HepG2 (cell line): ENCODE measurements around the gene TMEM240. TPM values are rescaled to one million over a fixed set of nuclear protein-coding genes. Genes with fewer than 3 reads are reported as not detected.
A peak's percentile ranks its signal among the peaks of the same experiment; 100 is the strongest.
"Not testable (repeated sequence)": the region's sequence is repeated elsewhere in the genome, so short reads cannot be mapped to it uniquely, and the experiment has no call there.

ENCODE experiments used
- ATAC-seq: fragments of 200-7000 bp; cut with Tn5 transposase; 3 replicates; pipeline ENCODE4 v1.9.1; 2020; ENCODE audit warnings: mild to moderate bottlenecking, moderate library complexity
- BruUV-seq: library from RNA; stranded (reverse); fragments of 400-500 nt; replicated peaks from 2 replicates; lab custom pipeline; 2021; lab: Mats Ljungman, UMichigan
- CTCF ChIA-PET: fragments of 300-600 bp; formaldehyde crosslinking; extraction: SDS; loops from one replicate; lab custom pipeline; 2021; ENCODE audit warnings: low total read pairs, inconsistent platforms, low intra/inter-chr PET ratio; lab: Yijun Ruan, JAX
- POLR2A ChIA-PET: fragments of 350-600 bp; sonication (Branson Sonifier 250); formaldehyde crosslinking; loops from one replicate; lab custom pipeline; 2020; ENCODE audit warnings: antibody characterized with exemption, inconsistent platforms; lab: Yijun Ruan, JAX
- DNase-seq: peaks from one replicate; pipeline ENCODE4 v3.0.0-alpha.2; 2015; ENCODE audit warnings: low spot score
- FAIRE-seq: peaks from 3 replicates; lab custom pipeline; 2011; peaks lifted over from hg19 to GRCh38; lab: Jason Lieb, UNC
- H2AFZ ChIP-seq: one replicate; pipeline ENCODE4 v1.6.1; 2011; ENCODE audit warnings: low read length, inconsistent platforms
- H3K27ac ChIP-seq: fragments of 300-600 bp; 3 replicates; pipeline ENCODE4 v1.8.0; 2011; ENCODE audit warnings: mixed run types, mild to moderate bottlenecking, mixed read lengths, low read length, inconsistent platforms; ENCODE audit not compliant: insufficient read depth; ENCODE audit errors: extremely low read length
- H3K27me3 ChIP-seq, 2 experiments: fragments of 200-600 bp in 1 of 2; 2 replicates in 1 of 2; 3 replicates in 1 of 2; pipeline versions ENCODE4 v1.6.0 to v1.8.0; 2011; ENCODE audit warnings: low read length in 2 of 2, mild to moderate bottlenecking in 2 of 2, moderate library complexity in 2 of 2, inconsistent platforms in 1 of 2; ENCODE audit not compliant: insufficient read depth in 2 of 2, control insufficient read depth in 1 of 2
- H3K36me3 ChIP-seq, 2 experiments: fragments of 200-600 bp in 1 of 2; replicated peaks in 1 of 2; 2 replicates in 1 of 2; 3 replicates in 1 of 2; pipeline versions ENCODE4 v1.5.1 to v1.8.0; 2011; ENCODE audit warnings: low read length in 2 of 2, inconsistent platforms in 1 of 2; ENCODE audit not compliant: insufficient read depth in 2 of 2, control insufficient read depth in 1 of 2
- H3K4me1 ChIP-seq: 2 replicates; pipeline ENCODE4 v1.5.1; 2012; ENCODE audit warnings: low read length, inconsistent platforms; ENCODE audit not compliant: insufficient read depth
- H3K4me2 ChIP-seq: 2 replicates; pipeline ENCODE4 v1.6.0; 2011; ENCODE audit warnings: low read depth, low read length, inconsistent platforms
- H3K4me3 ChIP-seq, 3 experiments: fragments of 200-600 bp in 1 of 3; sonication (generic), shearing (Covaris generic) in 1 of 3; replicated peaks in 1 of 3; 2 replicates each; pipeline ENCODE4 v1.5.1; 2011 to 2016; ENCODE audit warnings: low read length in 3 of 3, inconsistent platforms in 2 of 3, low read depth in 2 of 3, mild to moderate bottlenecking in 2 of 3, control low read depth in 1 of 3, mixed read lengths in 1 of 3; ENCODE audit not compliant: insufficient read depth in 1 of 3
- H3K79me2 ChIP-seq: one replicate; pipeline ENCODE4 v1.6.1; 2011; ENCODE audit warnings: low read length, inconsistent platforms; ENCODE audit not compliant: insufficient read depth
- H3K9ac ChIP-seq: 2 replicates; pipeline ENCODE4 v1.6.0; 2011; ENCODE audit warnings: mild to moderate bottlenecking, low read depth, low read length, inconsistent platforms; ENCODE audit not compliant: insufficient read depth
- H3K9me3 ChIP-seq: 2 replicates; pipeline ENCODE4 v1.5.1; 2012; ENCODE audit warnings: mild to moderate bottlenecking, low read length
- H4K20me1 ChIP-seq: 2 replicates; pipeline ENCODE4 v1.6.0; 2011; ENCODE audit warnings: inconsistent platforms, mild to moderate bottlenecking, low read length, moderate library complexity; ENCODE audit not compliant: insufficient read depth
- BHLHE40 ChIP-seq: IDR thresholded peaks from 2 replicates; pipeline ENCODE4 v1.6.1; 2011; ENCODE audit warnings: low read length, improper control_type of control experiment
- HMGXB4 ChIP-seq, 2 experiments: sonication (generic) in 1 of 2; formaldehyde crosslinking in 1 of 2; IDR thresholded peaks; 2 replicates each; pipeline versions ENCODE4 v1.4.0 to v1.6.1; 2018 to 2020; ENCODE audit warnings: missing genetic modification reagents in 2 of 2, borderline replicate concordance in 1 of 2, low read depth in 1 of 2, mild to moderate bottlenecking in 1 of 2, missing biosample characterization in 1 of 2
- HNRNPL ChIP-seq: fragments of 200-400 bp; formaldehyde crosslinking; IDR thresholded peaks from 2 replicates; pipeline ENCODE4 v1.6.1; 2017; ENCODE audit warnings: mild to moderate bottlenecking, low read depth, low read length
- KAT8 ChIP-seq: IDR thresholded peaks from 2 replicates; pipeline ENCODE4 v1.6.1; 2016; ENCODE audit warnings: missing genetic modification reagents, missing compliant biosample characterization
- MEF2D ChIP-seq: sonication (generic); formaldehyde crosslinking; IDR thresholded peaks from 2 replicates; pipeline ENCODE4 v1.5.1; 2020; ENCODE audit warnings: mild to moderate bottlenecking, missing genetic modification reagents
- MIER3 ChIP-seq: IDR thresholded peaks from 2 replicates; pipeline ENCODE4 v1.6.1; 2016; ENCODE audit warnings: missing compliant biosample characterization, borderline replicate concordance
- RAD51 ChIP-seq: fragments of 450-650 bp; IDR thresholded peaks from 2 replicates; pipeline ENCODE4 v1.6.1; 2016; ENCODE audit warnings: borderline replicate concordance
- STAG1 ChIP-seq: sonication (generic); formaldehyde crosslinking; IDR thresholded peaks from 2 replicates; pipeline ENCODE4 v1.4.0; 2020; ENCODE audit warnings: missing genetic modification reagents
- THAP11 ChIP-seq: IDR thresholded peaks from 2 replicates; pipeline ENCODE4 v1.6.1; 2016; ENCODE audit warnings: missing biosample characterization, missing genetic modification reagents
- ZFP91 ChIP-seq: sonication (generic); formaldehyde crosslinking; IDR thresholded peaks from 2 replicates; pipeline ENCODE4 v1.9.0; 2022; ENCODE audit warnings: missing genetic modification reagents, mild to moderate bottlenecking, borderline replicate concordance
- ZNF350 ChIP-seq: sonication (generic); formaldehyde crosslinking; IDR thresholded peaks from 2 replicates; pipeline ENCODE4 v1.4.0; 2020; ENCODE audit warnings: mild to moderate bottlenecking, low read depth, missing genetic modification reagents, borderline replicate concordance
- WGBS: methylation state at CpG from one replicate; pipeline ENCODE4 v1.1.6; 2017; ENCODE audit warnings: low lambda C conversion rate; 5-methylcytosine and 5-hydroxymethylcytosine counted together
- in situ Hi-C: cut with HindIII; loops from 2 replicates; pipeline ENCODE4 v1.10.0; 2017; ENCODE audit warnings: low pct_unique_long_range_greater_than_20kb; ENCODE audit not compliant: extremely low pct_ligation_motif_present
- intact Hi-C: fragments of 100-400 bp; cut with micrococcal nuclease; formaldehyde crosslinking; loops from one replicate; pipeline ENCODE4 v1.10.0; 2022; ENCODE audit not compliant: unreplicated experiment
- polyA plus RNA-seq, 8 experiments: library from polyadenylated mRNA; depleted of rRNA in 3 of 8; stranded (reverse) in 7 of 8; unstranded in 1 of 8; fragments of >200 nt; fragmentation: Illumina TruSeq in 4 of 8; extraction: Trizol in 4 of 8; gene quantifications; 2 replicates each; pipeline versions ENCODE4 v1.2.1 to v1.2.3, GENCODE V29; 2011 to 2016; ENCODE audit warnings: low read depth in 4 of 8, missing spikeins in 1 of 8, mixed read lengths in 1 of 8; ENCODE audit not compliant: insufficient read depth in 1 of 8
- total RNA-seq, 5 experiments: library from RNA; depleted of rRNA; stranded (reverse); fragments of >200 nt; fragmentation: Illumina TruSeq; extraction: Trizol; gene quantifications; 2 replicates each; pipeline ENCODE4 v1.2.3, GENCODE V29; 2016; ENCODE audit warnings: low read depth in 1 of 5
- TF ChIP-seq, protein P1 (sequence below): sonication (generic); IDR thresholded peaks from 2 replicates; pipeline ENCODE4 v1.6.1; 2016; ENCODE audit warnings: low read depth, borderline replicate concordance
- TF ChIP-seq, protein P2 (sequence below): sonication (generic); formaldehyde crosslinking; IDR thresholded peaks from 2 replicates; pipeline ENCODE4 v1.4.0; 2020; ENCODE audit warnings: missing genetic modification reagents
- TF ChIP-seq, protein P3 (sequence below): sonication (generic); formaldehyde crosslinking; IDR thresholded peaks from 2 replicates; pipeline ENCODE4 v1.9.0; 2022; ENCODE audit warnings: low read depth, missing genetic modification reagents

Gene TMEM240
- total and polyA plus RNA-seq, 2 of the 13 experiments (the other 11 are each of a cell fraction or from before 2014, with no cell fraction given), result 0.17 TPM; not detected in 1

DNA sequence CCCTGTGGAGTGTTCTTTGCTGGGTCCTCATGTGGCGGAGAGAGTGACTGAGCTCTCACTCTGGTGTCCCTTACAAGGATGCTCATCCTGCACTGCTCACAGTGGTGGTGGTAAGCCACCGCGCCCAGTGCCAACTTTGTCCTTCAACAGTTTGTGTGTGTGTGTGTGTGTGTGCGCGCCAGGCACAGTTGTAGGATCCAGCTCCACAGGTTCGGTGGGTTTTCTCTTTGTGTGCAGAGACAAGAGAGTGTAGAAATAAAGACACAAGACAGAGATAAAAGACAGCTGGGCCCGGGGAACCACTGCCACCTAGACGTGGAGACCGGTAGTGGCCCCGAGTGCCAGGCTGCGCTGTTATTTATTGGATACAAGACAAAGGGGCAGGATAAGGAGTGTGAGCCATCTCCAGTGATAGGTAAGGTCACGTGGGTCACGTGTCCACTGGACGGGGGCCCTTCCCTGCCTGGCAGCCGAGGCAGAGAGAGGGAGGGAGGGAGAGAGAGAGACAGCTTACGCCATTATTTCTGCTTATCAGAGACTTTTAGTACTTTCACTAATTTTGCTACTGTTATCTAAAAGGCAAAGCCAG lies 35.6 kb downstream of the TMEM240 start:
- H3K9ac ChIP-seq, result 0 out of 2 replicates have a peak overlapping the region, but pooled peaks have one; percentile 15
- in situ Hi-C loops, BruUV-seq, H4K20me1 ChIP-seq, H3K4me1 ChIP-seq, H3K79me2 ChIP-seq, H3K27ac ChIP-seq, H3K36me3 ChIP-seq, H3K27me3 ChIP-seq, FAIRE-seq, intact Hi-C loops, H3K9me3 ChIP-seq, H2AFZ ChIP-seq, CTCF ChIA-PET: not testable (repeated sequence)
- peak; percentile 59 for DNase-seq
- H3K4me3 ChIP-seq, result peak overlapping the region in 2 of 3 experiments; percentile 40 to 43; a peak in 3 of 6 replicates
- ATAC-seq, result peak; percentile 72
- H3K4me2 ChIP-seq, result peak overlapping the region; percentile 58
- POLR2A ChIA-PET, result interaction anchor here (0.8 to 3.4 kb wide), 15 partner anchors 62 to 157 kb away, joined by 3 to 40 read pairs (median 4); partner anchors contain the start of genes ANKRD65, AURKAIP1, CCNL2 and MIB2
- 14% methylated on average over 15 of the region's 16 CpGs for WGBS
- TF ChIP-seq ZFP91 (CRISPR knock-in tag) (peak; percentile 53; the same call in 1 of the 2 replicates), MEF2D (CRISPR knock-in tag) (0 out of 2 replicates have a peak, but pooled peaks have one; percentile 13), BHLHE40 (peak; percentile 70), ZNF350 (CRISPR knock-in tag) (0 out of 2 replicates have a peak, but pooled peaks have one; percentile 40), STAG1 (CRISPR knock-in tag) (peak; percentile 61), RAD51 (peak; percentile 92), KAT8 (CRISPR knock-in tag) (peak; percentile 72; the same call in 1 of the 2 replicates), HNRNPL (0 out of 2 replicates have a peak, but pooled peaks have one; percentile 21), MIER3 (CRISPR knock-in tag) (0 out of 2 replicates have a peak, but pooled peaks have one; percentile 18), THAP11 (CRISPR knock-in tag) (peak; percentile 58), HMGXB4 (CRISPR knock-in tag; IDR thresholded peaks at IDR 0.05; ENCODE audit: borderline replicate concordance in 1 of 2, low read depth in 1 of 2) (peak; percentile 74 to 84; a peak in 3 of 4 replicates)
- TF ChIP-seq, protein P1, sequence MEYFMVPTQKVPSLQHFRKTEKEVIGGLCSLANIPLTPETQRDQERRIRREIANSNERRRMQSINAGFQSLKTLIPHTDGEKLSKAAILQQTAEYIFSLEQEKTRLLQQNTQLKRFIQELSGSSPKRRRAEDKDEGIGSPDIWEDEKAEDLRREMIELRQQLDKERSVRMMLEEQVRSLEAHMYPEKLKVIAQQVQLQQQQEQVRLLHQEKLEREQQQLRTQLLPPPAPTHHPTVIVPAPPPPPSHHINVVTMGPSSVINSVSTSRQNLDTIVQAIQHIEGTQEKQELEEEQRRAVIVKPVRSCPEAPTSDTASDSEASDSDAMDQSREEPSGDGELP, result peak; percentile 70; the same call in 1 of the 2 replicates
- TF ChIP-seq, protein P2, sequence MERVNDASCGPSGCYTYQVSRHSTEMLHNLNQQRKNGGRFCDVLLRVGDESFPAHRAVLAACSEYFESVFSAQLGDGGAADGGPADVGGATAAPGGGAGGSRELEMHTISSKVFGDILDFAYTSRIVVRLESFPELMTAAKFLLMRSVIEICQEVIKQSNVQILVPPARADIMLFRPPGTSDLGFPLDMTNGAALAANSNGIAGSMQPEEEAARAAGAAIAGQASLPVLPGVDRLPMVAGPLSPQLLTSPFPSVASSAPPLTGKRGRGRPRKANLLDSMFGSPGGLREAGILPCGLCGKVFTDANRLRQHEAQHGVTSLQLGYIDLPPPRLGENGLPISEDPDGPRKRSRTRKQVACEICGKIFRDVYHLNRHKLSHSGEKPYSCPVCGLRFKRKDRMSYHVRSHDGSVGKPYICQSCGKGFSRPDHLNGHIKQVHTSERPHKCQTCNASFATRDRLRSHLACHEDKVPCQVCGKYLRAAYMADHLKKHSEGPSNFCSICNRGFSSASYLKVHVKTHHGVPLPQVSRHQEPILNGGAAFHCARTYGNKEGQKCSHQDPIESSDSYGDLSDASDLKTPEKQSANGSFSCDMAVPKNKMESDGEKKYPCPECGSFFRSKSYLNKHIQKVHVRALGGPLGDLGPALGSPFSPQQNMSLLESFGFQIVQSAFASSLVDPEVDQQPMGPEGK (CRISPR knock-in tag), result peak; percentile 70
- TF ChIP-seq, protein P3, sequence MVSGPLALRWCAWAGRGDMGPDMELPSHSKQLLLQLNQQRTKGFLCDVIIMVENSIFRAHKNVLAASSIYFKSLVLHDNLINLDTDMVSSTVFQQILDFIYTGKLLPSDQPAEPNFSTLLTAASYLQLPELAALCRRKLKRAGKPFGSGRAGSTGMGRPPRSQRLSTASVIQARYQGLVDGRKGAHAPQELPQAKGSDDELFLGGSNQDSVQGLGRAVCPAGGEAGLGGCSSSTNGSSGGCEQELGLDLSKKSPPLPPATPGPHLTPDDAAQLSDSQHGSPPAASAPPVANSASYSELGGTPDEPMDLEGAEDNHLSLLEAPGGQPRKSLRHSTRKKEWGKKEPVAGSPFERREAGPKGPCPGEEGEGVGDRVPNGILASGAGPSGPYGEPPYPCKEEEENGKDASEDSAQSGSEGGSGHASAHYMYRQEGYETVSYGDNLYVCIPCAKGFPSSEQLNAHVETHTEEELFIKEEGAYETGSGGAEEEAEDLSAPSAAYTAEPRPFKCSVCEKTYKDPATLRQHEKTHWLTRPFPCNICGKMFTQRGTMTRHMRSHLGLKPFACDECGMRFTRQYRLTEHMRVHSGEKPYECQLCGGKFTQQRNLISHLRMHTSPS, result peak; percentile 55; the same call in 1 of the 2 replicates
